ENCODE data around the gene PCAT6. TPM values are rescaled to one million over a fixed set of nuclear protein-coding genes. Genes with fewer than 3 reads are reported as not detected.

Gene PCAT6
- total and polyA plus RNA-seq, 2 donors (not counting 3 experiments of a cell fraction or from before 2014, with no cell fraction given) = 1.7 to 2.4 TPM

- peak within 1 kb of the TSS; percentile 76 for H3K9ac ChIP-seq (replicated peaks; ENCODE audit: extremely low read depth, insufficient read depth, low read length)
- no peaks in the 10 kb centered on the region for H3K9me1 ChIP-seq (replicated peaks; ENCODE audit: control insufficient read depth, extremely low read depth, insufficient read depth, low read length)
- CTCF ChIA-PET = interaction anchor here (1.1 kb wide), 1 partner anchor 44 kb away, joined by 3 read pairs; no protein-coding TSS in a partner anchor
- peak within 1 kb of the TSS; percentile 65 for H3K4me2 ChIP-seq (ENCODE audit: insufficient read depth, low read length)
- FAIRE-seq (peak; percentile 73), DNase-seq (ENCODE audit: low read depth, low spot score) (peak; percentile 59)
- H3K79me2 ChIP-seq (ENCODE audit: control insufficient read depth, insufficient read depth, low read length) = peaks cover 48% of the 10 kb centered on the region
- peak within 1 kb of the TSS; percentile 71 to 99 (median 93) for H3K4me3 ChIP-seq (replicated peaks in 1 of 3; ENCODE audit: insufficient read depth in 1 of 3, low read depth in 1 of 3, low read length in 3 of 3)
- POLR2A ChIA-PET = interaction anchor here (0.7 kb wide), 1 partner anchor 83 kb away, joined by 3 read pairs; no protein-coding TSS in a partner anchor
- peaks cover 9% of the 10 kb centered on the region in 2 experiments for H3K27me3 ChIP-seq (ENCODE audit: control insufficient read depth in 2 of 2, insufficient read depth in 2 of 2, low read length in 2 of 2)
- peaks cover 13% of the 10 kb centered on the region for H3K4me1 ChIP-seq (ENCODE audit: control insufficient read depth, extremely low read depth, insufficient read depth, low read length)
- peaks cover 8% of the 10 kb centered on the region for H4K20me1 ChIP-seq (replicated peaks; ENCODE audit: control insufficient read depth, extremely low read depth, insufficient read depth, low read length)
- H3K27ac ChIP-seq (ENCODE audit: insufficient read depth, low read depth, low read length) = peak within 1 kb of the TSS; percentile 20
- no peaks in the 10 kb centered on the region for H3K36me3 ChIP-seq (ENCODE audit: control insufficient read depth in 2 of 2, extremely low read depth in 1 of 2, insufficient read depth in 2 of 2, low read length in 2 of 2)
- dilution Hi-C loops (cut with MboI; ENCODE audit: extremely low pct_ligation_motif_present, low sequenced_read_pairs) = no loop called here
- no TSS peak for BruUV-seq (replicated peaks)
- H3K9me3 ChIP-seq (replicated peaks; ENCODE audit: control insufficient read depth, insufficient read depth, low read length) = no peaks in the 10 kb centered on the region
- intact Hi-C loops (cut with micrococcal nuclease) = no loop called here
- TF ChIP-seq GATA2 (IDR thresholded peaks at IDR 0.05; ENCODE audit: insufficient read depth, insufficient read length, low read depth, low read length) = no peak
- TF ChIP-seq EZH2 (IDR thresholded peaks at IDR 0.05; ENCODE audit: borderline replicate concordance, low read depth, low read length, severe bottlenecking) = no peak
- TF ChIP-seq POLR2A (IDR thresholded peaks at IDR 0.05; ENCODE audit: low read depth, low read length) = peak; percentile 86
- peak; percentile 91 for TF ChIP-seq POLR2AphosphoS5 (IDR thresholded peaks at IDR 0.05; ENCODE audit: insufficient read depth, low read depth, low read length)
- TF ChIP-seq CTCF (IDR thresholded peaks at IDR 0.05; ENCODE audit: extremely low read depth in 1 of 2, insufficient read depth in 1 of 2, low read depth in 1 of 2, low read length in 2 of 2) = no peak
- H2AFZ ChIP-seq (ENCODE audit: low read depth, low read length) = peak within 1 kb of the TSS; percentile 64
Observed at GRCh38 chr1:202807926-202808757, 2.6 kb upstream of the PCAT6 start, which contains the start of gene KDM5B. Gene KDM5B (minus strand): TSS chr1:202808421. CDS start chr1:202808305, 116 bp downstream.
